Measurements from ENCODE around the gene MED26.
"Not testable (repeated sequence)": the region's sequence is repeated elsewhere in the genome, so short reads cannot be mapped to it uniquely, and the experiment has no call there.

Gene MED26

DNA sequence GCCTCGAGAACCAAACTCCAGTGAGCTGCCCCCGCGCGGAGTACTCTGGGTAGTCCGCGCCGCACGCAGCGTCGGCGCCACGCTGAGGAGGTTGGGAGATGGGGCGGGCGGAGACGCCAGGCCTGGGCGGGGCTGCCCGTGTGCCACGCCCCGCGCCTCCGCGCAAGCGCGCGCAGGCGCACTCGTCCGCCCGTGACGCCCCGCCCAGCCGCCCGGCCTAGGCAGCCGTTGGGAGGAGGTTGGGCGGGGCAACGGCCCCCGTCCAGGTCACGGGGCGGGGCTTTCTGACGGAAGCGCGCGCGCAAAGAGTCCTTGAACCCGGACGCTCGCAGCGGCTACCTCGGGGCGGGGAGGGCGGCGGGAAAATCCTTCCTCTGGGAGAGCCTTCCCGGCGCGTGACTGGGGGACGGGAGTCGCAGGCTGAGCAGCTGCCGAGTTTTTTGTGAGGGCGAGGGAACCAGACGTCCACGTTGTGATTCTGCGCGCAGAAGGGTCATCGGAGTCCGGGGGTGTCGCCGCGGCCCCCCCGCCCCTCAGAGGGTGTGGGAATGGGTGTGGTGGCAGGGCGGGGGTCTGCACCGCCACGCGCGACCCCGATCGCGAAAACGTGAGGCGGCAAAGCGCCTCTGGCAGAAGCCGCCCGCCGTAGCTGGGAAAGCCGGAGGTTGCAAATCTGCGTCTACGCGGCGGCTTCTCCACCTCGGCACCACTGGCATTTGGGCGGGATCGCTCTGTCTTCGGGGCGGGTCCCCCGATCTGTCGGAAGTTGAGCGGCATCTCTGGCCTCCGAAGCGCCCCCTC, at the start of gene MED26:
TSS of gene MED26 (minus strand) at position 22 of the 801 bp plus-strand sequence. CDS start 261 bp downstream, outside the sequence.
- DNase-seq (ENCODE audit: low spot score) = peak; percentile 92

GRCh38 chr19:16677055-16677454, 49.1 kb upstream of the MED26 start:
- DNase-seq (ENCODE audit: low spot score) = no peak

DNA sequence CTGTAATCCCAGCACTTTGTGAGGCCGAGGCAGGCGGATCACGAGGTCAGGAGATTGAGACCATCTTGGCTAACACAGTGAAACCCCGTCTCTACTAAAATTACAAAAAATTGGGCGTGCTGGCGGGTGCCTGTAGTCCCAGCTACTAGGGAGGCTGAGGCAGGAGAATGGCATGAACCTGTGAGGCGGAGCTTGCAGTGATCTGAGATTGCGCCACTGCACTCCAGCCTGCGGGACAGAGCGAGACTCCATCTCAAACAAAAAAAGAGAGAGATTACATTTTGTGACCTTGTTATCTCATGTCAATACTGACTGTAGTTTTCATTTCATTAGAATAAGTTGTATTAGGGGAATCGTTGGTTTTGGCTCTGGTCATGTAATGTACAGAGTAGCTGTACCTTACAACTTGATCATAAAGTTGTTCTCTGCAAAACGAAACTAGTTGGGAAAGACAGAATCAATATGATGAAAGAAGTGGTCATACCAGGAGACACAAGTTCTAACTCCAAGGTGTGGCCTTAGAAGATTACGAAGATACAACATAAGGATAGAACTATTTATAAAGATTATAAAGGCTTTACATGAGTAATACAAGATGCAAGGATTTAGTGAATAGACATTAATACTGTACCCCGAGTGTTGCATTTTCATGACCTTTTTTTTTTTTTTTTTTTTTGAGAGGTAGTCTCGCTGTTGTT, 48.2 kb upstream of the MED26 start:
- DNase-seq (ENCODE audit: low spot score) = no peak

GRCh38 chr19:16673839-16674238, 45.8 kb upstream of the MED26 start:
- DNase-seq (ENCODE audit: low spot score) = not testable (repeated sequence)

GRCh38 chr19:16673231-16673630, 45.2 kb upstream of the MED26 start:
- DNase-seq (ENCODE audit: low spot score) = no peak

- DNase-seq (ENCODE audit: low spot score) = no peak
Measured at GRCh38 chr19:16671652-16672274, 43.8 kb upstream of the MED26 start.

DNA sequence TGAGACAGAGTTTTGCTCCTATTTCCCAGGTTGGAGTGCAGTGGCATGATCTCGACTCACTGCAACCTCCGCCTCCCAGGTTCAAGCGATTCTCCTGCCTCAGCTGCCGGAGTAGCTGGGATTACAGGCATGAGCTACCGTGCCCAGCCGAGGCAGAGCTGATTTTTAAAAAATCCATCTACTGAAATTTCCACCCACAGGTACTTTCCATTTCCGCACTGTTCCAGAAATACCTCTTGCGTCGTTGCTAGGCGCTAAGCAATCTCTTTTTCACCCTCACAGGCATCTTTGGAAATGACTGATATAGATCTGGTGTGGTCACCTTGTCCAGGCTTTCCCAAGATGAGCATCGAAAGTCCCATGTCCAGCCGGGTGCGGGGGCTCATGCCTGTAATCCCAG, 42.3 kb upstream of the MED26 start:
- no peak for DNase-seq (ENCODE audit: low spot score)

GRCh38 chr19:16668702-16669101, 40.7 kb upstream of the MED26 start:
- DNase-seq (ENCODE audit: low spot score) = not testable (repeated sequence)

DNA sequence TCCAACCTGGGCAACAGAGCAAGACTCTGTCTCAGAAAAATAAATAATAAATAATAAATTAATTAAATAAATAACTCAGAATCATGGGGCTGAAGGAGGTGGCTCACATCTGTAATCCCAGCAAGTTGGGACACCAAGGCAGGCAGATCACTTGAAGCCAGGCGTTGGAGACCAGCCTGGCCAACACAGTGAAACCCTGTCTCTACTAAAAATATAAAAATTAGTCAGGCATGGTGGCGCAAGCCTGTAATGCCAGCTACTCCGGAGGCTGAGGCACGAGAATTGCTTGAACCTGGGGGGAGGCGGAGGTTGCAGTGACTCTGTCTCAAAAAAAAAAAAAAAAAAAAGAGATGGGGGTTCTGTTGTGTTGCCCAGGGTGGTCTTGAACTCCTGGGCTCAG, 40.2 kb upstream of the MED26 start:
- no peak for DNase-seq (ENCODE audit: low spot score)

- DNase-seq (ENCODE audit: low spot score) = no peak
Measured at GRCh38 chr19:16661480-16662034, 33.6 kb upstream of the MED26 start.

GRCh38 chr19:16660763-16661479, 32.9 kb upstream of the MED26 start, which contains the start of gene TMEM38A:
TMEM38A (plus strand) TSS chr19:16661139; CDS start chr19:16661218, 79 bp downstream.
- peak; percentile 47 for DNase-seq (ENCODE audit: low spot score)

DNA sequence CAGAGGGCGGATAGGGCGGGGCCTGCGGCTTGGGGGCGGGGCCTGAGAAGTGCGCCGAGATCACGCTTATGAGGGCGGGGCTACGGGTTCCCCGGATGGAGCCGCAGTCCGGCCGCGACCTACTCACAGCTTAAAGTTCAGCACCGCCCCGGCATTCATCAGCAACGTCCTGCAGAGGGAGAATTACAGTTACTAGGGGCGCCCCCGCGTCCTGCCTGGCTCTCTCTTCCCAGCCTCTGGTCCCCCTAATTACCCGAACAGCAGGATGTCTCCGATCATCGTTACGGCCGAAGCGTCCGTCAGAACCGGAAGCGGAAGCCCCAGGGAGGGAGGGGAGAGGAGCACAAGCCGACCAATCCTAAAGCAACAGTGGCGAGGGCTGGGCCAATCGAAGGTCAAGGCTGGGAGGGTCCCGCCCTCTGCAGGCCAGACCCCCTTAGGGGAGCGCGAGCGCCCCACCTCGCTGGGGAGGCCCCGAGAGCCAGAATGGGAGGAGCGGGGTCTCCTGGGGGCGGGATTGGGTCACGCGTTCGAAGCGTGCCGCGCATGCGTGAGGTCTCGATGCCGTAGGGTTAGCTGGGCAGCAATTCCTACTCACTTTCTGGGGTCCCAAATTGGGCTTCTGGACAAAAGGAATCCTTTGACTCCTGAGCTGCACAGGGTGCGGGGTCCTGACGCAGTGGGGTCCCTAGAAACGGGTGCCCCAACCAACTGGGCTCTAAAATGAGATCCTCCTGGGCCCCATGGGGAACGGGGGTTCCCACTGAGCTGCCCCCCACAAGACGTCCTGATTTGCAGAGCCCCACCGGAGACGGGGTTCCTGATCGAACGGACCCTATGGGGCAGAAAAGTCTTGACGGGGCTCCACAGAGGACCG, 32.1 kb upstream of the MED26 start, which contains the start of gene SMIM7:
TSS of gene SMIM7 (minus strand) at position 313 of the 877 bp plus-strand sequence. CDS start at position 279, 34 bp downstream.
- peak; percentile 98 for DNase-seq (ENCODE audit: low spot score)

DNA sequence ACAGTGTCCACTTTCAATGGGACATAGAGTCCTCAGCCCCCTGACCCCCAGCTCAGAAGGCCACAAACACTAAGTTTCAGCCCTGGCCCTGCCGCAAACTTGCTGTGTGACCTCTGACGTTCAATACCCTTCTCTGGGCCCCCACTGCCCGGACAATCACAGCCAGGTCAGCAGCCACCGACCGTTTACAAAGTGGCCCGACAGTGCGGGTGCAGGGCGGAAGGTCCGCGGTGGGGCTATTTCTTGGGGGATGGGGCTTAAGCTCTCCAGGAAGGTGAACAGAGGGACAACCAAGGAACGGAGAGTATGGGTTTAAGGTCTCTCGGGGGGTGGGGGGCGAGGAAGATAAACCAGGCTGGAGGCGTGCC, 31.4 kb upstream of the MED26 start:
- peak; percentile 47 for DNase-seq (ENCODE audit: low spot score)

DNA sequence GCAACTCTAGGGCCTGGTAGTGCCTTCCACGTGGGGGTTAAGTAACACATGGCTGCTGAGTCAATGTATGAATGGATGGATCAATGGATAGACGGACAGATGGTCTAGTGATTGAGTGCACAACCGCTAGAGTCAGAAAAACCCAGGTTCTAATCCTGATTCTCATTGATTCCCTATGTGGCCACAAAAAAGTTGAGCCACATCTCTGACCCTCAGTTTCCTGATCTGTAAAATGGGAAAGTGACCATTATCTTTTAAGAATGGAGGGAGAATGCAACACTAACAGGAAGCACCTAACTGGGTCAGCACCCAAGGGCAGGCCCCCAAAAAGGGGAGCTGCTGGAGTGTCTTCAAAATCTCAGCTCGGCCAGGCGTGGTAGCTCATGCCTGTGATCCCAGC, 29.4 kb upstream of the MED26 start:
- DNase-seq (ENCODE audit: low spot score) = no peak

- no peak for DNase-seq (ENCODE audit: low spot score)
Measured at GRCh38 chr19:16655727-16656126, 27.7 kb upstream of the MED26 start.

GRCh38 chr19:16654627-16655026, 26.6 kb upstream of the MED26 start:
- no peak for DNase-seq (ENCODE audit: low spot score)

DNA sequence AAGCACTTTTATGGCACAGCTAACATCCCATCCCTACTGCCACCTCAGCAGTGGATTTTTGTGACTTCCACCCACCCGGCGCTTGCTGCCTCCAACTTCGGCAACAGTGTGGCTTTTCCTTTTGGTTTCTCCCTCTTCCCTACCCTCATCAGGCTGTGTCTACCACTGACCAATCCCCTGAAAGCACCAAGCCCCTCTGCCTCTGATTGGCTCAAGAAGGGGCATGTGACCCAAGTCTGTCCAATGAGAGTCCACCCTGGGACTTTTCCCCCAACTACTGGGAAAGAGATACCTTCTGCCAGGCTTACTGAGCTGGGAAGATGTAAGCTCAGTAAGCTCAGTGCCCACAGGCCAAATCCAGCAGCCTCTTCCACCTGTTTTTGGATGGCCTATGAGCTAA, 26.1 kb upstream of the MED26 start:
- peak; percentile 38 for DNase-seq (ENCODE audit: low spot score)

- no peak for DNase-seq (ENCODE audit: low spot score)
Measured at GRCh38 chr19:16652854-16653253, 24.9 kb upstream of the MED26 start.

DNA sequence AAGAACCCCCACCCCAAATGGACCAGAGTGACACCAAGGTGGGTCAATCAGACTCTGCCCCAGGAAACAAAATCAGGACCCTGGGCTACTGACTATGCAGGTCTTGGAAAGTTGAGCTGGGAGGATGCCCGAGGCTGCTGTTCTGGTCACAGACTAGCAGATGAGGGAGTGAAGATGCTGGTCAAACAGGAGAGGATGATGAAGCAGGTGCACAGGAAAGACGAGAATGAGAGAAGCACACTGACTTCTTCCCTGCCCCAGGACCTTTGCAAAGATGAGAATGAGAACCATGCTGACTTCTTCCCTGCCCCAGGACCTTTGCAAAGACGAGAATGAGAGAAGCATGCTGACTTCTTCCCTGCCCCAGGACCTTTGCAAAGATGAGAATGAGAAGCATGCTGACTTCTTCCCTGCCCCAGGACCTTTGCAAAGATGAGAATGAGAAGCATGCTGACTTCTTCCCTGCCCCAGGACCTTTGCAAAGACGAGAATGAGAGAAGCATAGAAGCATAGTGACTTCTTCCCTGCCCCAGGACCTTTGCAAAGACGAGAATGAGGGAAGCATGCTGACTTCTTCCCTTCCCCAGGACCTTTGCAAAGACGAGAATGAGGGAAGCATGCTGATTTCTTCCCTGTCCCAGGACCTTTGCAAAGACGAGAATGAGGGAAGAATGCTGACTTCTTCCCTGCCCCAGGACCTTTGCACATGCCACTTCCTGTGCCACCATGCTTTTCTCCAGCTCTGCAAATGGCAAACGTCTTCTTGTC, 23.6 kb upstream of the MED26 start:
- not testable (repeated sequence) for DNase-seq (ENCODE audit: low spot score)

DNA sequence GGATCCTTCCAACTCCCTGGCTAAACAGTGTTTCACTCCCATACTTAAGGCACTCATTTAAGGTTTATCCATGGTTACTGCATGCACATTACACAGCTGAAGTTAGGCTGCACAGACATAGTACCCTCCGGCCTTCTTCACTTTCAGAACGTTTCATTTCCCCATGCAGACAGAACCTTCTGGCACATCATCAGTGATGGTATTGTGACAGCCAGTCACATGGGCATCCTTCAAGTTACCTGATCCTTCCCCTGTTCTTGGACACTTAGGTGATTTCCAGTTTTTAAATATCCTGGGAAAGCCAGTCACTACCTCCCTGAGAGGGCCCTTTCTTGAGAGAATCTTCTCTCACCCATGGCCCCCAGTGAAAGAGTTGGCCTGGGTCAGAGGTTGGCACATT, 22.8 kb upstream of the MED26 start:
- no peak for DNase-seq (ENCODE audit: low spot score)

All from RKO (cell line).